CD14-positive monocyte (primary cell): ENCODE data around the gene LTBP4. TPM values are rescaled to one million over a fixed set of nuclear protein-coding genes. Genes with fewer than 3 reads are reported as not detected.

Experiments
- DNase-seq, 3 donors: peaks; one replicate each; pipeline ENCODE4 v3.0.0-alpha.2; 2011 to 2022
- H2AFZ ChIP-seq: 2 replicates; pipeline ENCODE4 v1.6.0; 2012; ENCODE audit warnings: mild to moderate bottlenecking, low read depth, low read length, inconsistent platforms; ENCODE audit not compliant: insufficient read depth, poor library complexity, severe bottlenecking
- H3K27ac ChIP-seq, 2 donors: 1 replicate in 1 of 2; 2 replicates in 1 of 2; pipeline ENCODE4 v1.5.1; 2012 to 2013; ENCODE audit warnings: low read length in 2 of 2, control low read depth in 1 of 2, inconsistent platforms in 1 of 2, low read depth in 1 of 2, mild to moderate bottlenecking in 1 of 2
- H3K27me3 ChIP-seq, 2 donors: one replicate each; pipeline versions ENCODE4 v1.6.0 to v1.6.1; 2011 to 2013; ENCODE audit warnings: low read length in 2 of 2; ENCODE audit not compliant: control insufficient read depth in 2 of 2, insufficient read depth in 2 of 2
- H3K36me3 ChIP-seq, 2 donors: replicated peaks in 1 of 2; 1 replicate in 1 of 2; 2 replicates in 1 of 2; pipeline versions ENCODE4 v1.5.1 to v1.6.1; 2012 to 2013; ENCODE audit warnings: low read length in 2 of 2, control low read depth in 1 of 2, inconsistent platforms in 1 of 2, mild to moderate bottlenecking in 1 of 2; ENCODE audit not compliant: insufficient read depth in 2 of 2, control insufficient read depth in 1 of 2
- H3K4me1 ChIP-seq, 2 donors: 1 replicate in 1 of 2; 2 replicates in 1 of 2; pipeline versions ENCODE4 v1.5.1 to v1.6.1; 2012 to 2013; ENCODE audit warnings: low read length in 2 of 2, control low read depth in 1 of 2, inconsistent platforms in 1 of 2, mild to moderate bottlenecking in 1 of 2, moderate library complexity in 1 of 2; ENCODE audit not compliant: insufficient read depth in 2 of 2, control insufficient read depth in 1 of 2
- H3K4me2 ChIP-seq: replicated peaks from 2 replicates; pipeline ENCODE3; 2012; ENCODE audit warnings: low read length, moderate library complexity, mild to moderate bottlenecking; ENCODE audit not compliant: poor library complexity, severe bottlenecking; ENCODE audit errors: extremely low read depth
- H3K4me3 ChIP-seq, 3 experiments: fragments of 200-600 bp in 1 of 3; sonication (generic) in 1 of 3; replicated peaks in 1 of 3; 1 replicate in 2 of 3; 2 replicates in 1 of 3; pipeline ENCODE4 v1.5.1; 2011 to 2013; ENCODE audit warnings: low read length in 3 of 3, mild to moderate bottlenecking in 3 of 3, control low read depth in 2 of 3, low read depth in 2 of 3, inconsistent platforms in 1 of 3, moderate library complexity in 1 of 3
- H3K79me2 ChIP-seq: 2 replicates; pipeline ENCODE4 v1.6.0; 2012; ENCODE audit warnings: mild to moderate bottlenecking, control low read depth, inconsistent platforms, low read length, moderate library complexity; ENCODE audit not compliant: insufficient read depth
- H3K9ac ChIP-seq: 2 replicates; pipeline ENCODE4 v1.6.0; 2017; ENCODE audit warnings: low read length, mild to moderate bottlenecking; ENCODE audit not compliant: insufficient read depth, poor library complexity, severe bottlenecking
- H3K9me3 ChIP-seq, 2 donors: replicated peaks in 1 of 2; 1 replicate in 1 of 2; 2 replicates in 1 of 2; pipeline versions ENCODE4 v1.5.1 to v1.6.1; 2012 to 2013; ENCODE audit warnings: low read length in 2 of 2, control low read depth in 1 of 2; ENCODE audit not compliant: control insufficient read depth in 1 of 2, insufficient read depth in 1 of 2
- H4K20me1 ChIP-seq: 2 replicates; pipeline ENCODE4 v1.6.0; 2012; ENCODE audit warnings: mild to moderate bottlenecking, low read length, control low read depth, moderate library complexity; ENCODE audit not compliant: insufficient read depth
- H3K27ac Mint-ChIP-seq, 7 donors: one replicate each; pipeline ENCODE4 v1.8.0; 2020; ENCODE audit warnings: mild to moderate bottlenecking in 7 of 7, mixed read lengths in 7 of 7, moderate library complexity in 6 of 7, inconsistent platforms in 2 of 7
- H3K27me3 Mint-ChIP-seq, 3 donors: one replicate each; pipeline ENCODE4 v1.8.0; 2021 to 2022; ENCODE audit warnings: low read depth in 3 of 3, mild to moderate bottlenecking in 3 of 3, mixed read lengths in 3 of 3, moderate library complexity in 3 of 3, inconsistent platforms in 1 of 3
- H3K36me3 Mint-ChIP-seq, 2 donors: one replicate each; pipeline ENCODE4 v1.8.0; 2020; ENCODE audit warnings: mixed read lengths in 2 of 2, inconsistent platforms in 1 of 2, mild to moderate bottlenecking in 1 of 2
- H3K4me1 Mint-ChIP-seq: one replicate; pipeline ENCODE4 v1.8.0; 2020; ENCODE audit warnings: mild to moderate bottlenecking, mixed read lengths
- H3K4me3 Mint-ChIP-seq, 2 donors: one replicate each; pipeline ENCODE4 v1.8.0; 2020; ENCODE audit warnings: mild to moderate bottlenecking in 2 of 2, mixed read lengths in 2 of 2, moderate library complexity in 1 of 2
- H3K9me3 Mint-ChIP-seq, 7 donors: one replicate each; pipeline ENCODE4 v1.8.0; 2020 to 2022; ENCODE audit warnings: mixed read lengths in 7 of 7, mild to moderate bottlenecking in 6 of 7, moderate library complexity in 6 of 7, inconsistent platforms in 2 of 7
- CTCF ChIP-seq: fragments of 200-600 bp; IDR thresholded peaks from one replicate; pipeline ENCODE4 v1.8.0; 2022; ENCODE audit warnings: antibody characterized with exemption, mild to moderate bottlenecking
- WGBS: methylation state at CpG from one replicate; pipeline ENCODE4 v1.1.5; 2013; ENCODE audit warnings: missing lambda C conversion rate; ENCODE audit not compliant: insufficient coverage; 5-methylcytosine and 5-hydroxymethylcytosine counted together
- intact Hi-C, 2 donors: fragments of 100-400 bp; cut with micrococcal nuclease; formaldehyde crosslinking; loops; one replicate each; pipeline versions ENCODE4 v1.15.0 to v1.15.1; 2023
- polyA plus RNA-seq, 3 donors: library from polyadenylated mRNA; depleted of rRNA in 1 of 3; unstranded in 2 of 3; stranded (reverse) in 1 of 3; fragments of 300-500 nt in 2 of 3; fragments of >200 nt in 1 of 3; fragmentation: Illumina TruSeq in 2 of 3; gene quantifications; 1 replicate in 2 of 3; 2 replicates in 1 of 3; pipeline ENCODE4 v1.2.3, GENCODE V29; 2012 to 2021

Gene LTBP4
- polyA plus RNA-seq, 3 donors, result 3.8 to 38.7 (median 8.0) TPM

DNA sequence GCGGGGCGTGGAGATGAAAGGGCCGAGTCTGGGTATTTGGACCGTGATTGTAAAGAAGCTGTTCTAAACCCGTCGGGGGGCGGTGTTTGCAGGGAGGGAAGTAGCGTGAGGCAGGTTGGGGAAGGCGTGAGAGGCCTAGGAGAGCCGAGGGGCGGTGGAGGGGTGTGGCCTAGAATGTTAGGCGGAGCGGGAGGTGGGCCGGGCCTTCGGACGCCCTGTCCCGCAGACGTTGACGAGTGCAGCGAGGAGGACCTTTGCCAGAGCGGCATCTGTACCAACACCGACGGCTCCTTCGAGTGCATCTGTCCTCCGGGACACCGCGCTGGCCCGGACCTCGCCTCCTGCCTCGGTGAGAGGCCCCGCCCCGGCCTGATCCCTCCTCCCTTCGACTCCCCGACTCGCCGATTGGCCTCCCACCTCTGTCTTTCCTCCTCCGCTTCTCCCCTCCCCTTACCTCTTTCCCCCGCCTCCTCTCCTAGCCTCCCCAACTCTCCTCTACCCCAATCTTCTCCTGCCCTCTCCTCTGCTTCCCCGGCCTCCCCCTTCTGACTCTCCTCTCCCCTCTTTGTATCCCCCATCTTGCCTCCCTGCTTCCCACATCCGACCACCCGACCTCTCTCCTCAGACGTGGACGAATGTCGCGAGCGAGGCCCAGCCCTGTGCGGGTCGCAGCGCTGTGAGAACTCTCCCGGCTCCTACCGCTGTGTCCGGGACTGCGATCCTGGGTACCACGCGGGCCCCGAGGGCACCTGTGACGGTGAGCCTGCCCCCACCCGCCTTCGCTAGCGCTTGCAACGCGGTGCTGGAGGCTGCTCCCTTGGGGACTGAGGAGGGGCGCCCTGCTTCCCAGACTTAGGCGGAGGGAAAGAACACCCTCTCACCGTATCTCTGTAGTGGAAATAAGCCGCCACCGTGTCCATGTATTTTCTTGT, 12.8 kb downstream of the LTBP4 start:
- peaks cover 0 to 11% of the 10 kb centered on the region in 2 donors for H3K36me3 Mint-ChIP-seq
- peak overlapping the region; percentile 57 to 92 (median 74) for H3K27ac Mint-ChIP-seq

More for the DNA sequence above, 12.8 kb downstream of the LTBP4 start:
- Mint-ChIP-seq H3K4me3 (peak overlapping the region; percentile 87 to 92), H3K4me1 (peaks cover 48% of the 10 kb centered on the region), H3K9me3 (peaks cover 0 to 5% (median 0%) of the 10 kb centered on the region in 7 donors), H3K27me3 (peaks cover 14 to 32% (median 23%) of the 10 kb centered on the region in 3 donors)
- H3K9ac ChIP-seq, result peak overlapping the region; percentile 71
- intact Hi-C loops, result no loop called here
- peak overlapping the region; percentile 52 to 78 for H3K27ac ChIP-seq
- H4K20me1 ChIP-seq, result no peaks in the 10 kb centered on the region
- H3K27me3 ChIP-seq, result peaks cover 0 to 9% of the 10 kb centered on the region in 2 donors
- peaks cover 0 to under 1% of the 10 kb centered on the region in 2 donors for H3K36me3 ChIP-seq
- no peaks in the 10 kb centered on the region for H3K79me2 ChIP-seq
- peaks cover 40 to 51% of the 10 kb centered on the region in 2 donors for H3K4me1 ChIP-seq
- H2AFZ ChIP-seq, result peak overlapping the region; percentile 89
- peak; percentile 69 to 83 (median 79) for DNase-seq
- 2% methylated on average over 62 of the region's 67 CpGs for WGBS
- peak overlapping the region; percentile 96 for H3K4me2 ChIP-seq
- H3K9me3 ChIP-seq, result no peaks in the 10 kb centered on the region
- TF ChIP-seq CTCF, result no peak
- peak overlapping the region; percentile 32 to 92 (median 42) for H3K4me3 ChIP-seq
